Measurements from ENCODE around the gene TRIM13.

The TRIM13 gene

GRCh38 chr13:50017819-50018218 is 21.0 kb downstream of the TRIM13 start:
- Histone ChIP-seq H3K27me3 (replicated peaks; ENCODE audit: insufficient read depth, low read length) (no peaks in the 10 kb centered on the region), H3K9me3 (replicated peaks; ENCODE audit: insufficient read depth, low read length) (no peaks in the 10 kb centered on the region), H3K27ac (ENCODE audit: low read length) (no peak overlapping the region), H3K9me2 (replicated peaks; ENCODE audit: insufficient read depth, low read length) (no peaks in the 10 kb centered on the region), H3K36me3 (replicated peaks; ENCODE audit: insufficient read depth, low read length) (no peaks in the 10 kb centered on the region; the same call in 1 of the 2 replicates), H3F3A (ENCODE audit: insufficient read depth, low read length) (no peaks in the 10 kb centered on the region), H2AFZ (ENCODE audit: low read length) (no peak overlapping the region), H3K4me1 (ENCODE audit: low read length) (no peaks in the 10 kb centered on the region), H3K79me2 (ENCODE audit: low read length) (no peaks in the 10 kb centered on the region), H4K20me1 (ENCODE audit: insufficient read depth, low read length) (no peaks in the 10 kb centered on the region), H3K9ac (ENCODE audit: low read length) (no peak overlapping the region), H3K4me2 (ENCODE audit: low read depth, low read length) (no peak overlapping the region), H3K4me3 (ENCODE audit: low read length) (no peak overlapping the region)
- DNase-seq, result no peak
- TF ChIP-seq CTCF (IDR thresholded peaks at IDR 0.05; ENCODE audit: low read length), result no peak
- no peak for TF ChIP-seq EZH2 (optimal IDR thresholded peaks at IDR 0.05; ENCODE audit: low read depth, low read length)
- TF ChIP-seq EZH2phosphoT487 (IDR thresholded peaks at IDR 0.05; ENCODE audit: low read length), result no peak

- H3K9me2 ChIP-seq (replicated peaks; ENCODE audit: insufficient read depth, low read length), result no peaks in the 10 kb centered on the region
- H3K4me2 ChIP-seq (ENCODE audit: low read depth, low read length), result no peak overlapping the region
- no peak overlapping the region for H2AFZ ChIP-seq (ENCODE audit: low read length)
- no peaks in the 10 kb centered on the region for H4K20me1 ChIP-seq (ENCODE audit: insufficient read depth, low read length)
- no peak overlapping the region for H3K9ac ChIP-seq (ENCODE audit: low read length)
- H3K27me3 ChIP-seq (replicated peaks; ENCODE audit: insufficient read depth, low read length), result no peaks in the 10 kb centered on the region
- peaks cover 12% of the 10 kb centered on the region; the same call in 1 of the 2 replicates for H3F3A ChIP-seq (ENCODE audit: insufficient read depth, low read length)
- no peak overlapping the region for H3K4me3 ChIP-seq (ENCODE audit: low read length)
- H3K4me1 ChIP-seq (ENCODE audit: low read length), result peaks cover 22% of the 10 kb centered on the region; the same call in 1 of the 2 replicates
- no peaks in the 10 kb centered on the region for H3K9me3 ChIP-seq (replicated peaks; ENCODE audit: insufficient read depth, low read length)
- no peaks in the 10 kb centered on the region for H3K79me2 ChIP-seq (ENCODE audit: low read length)
- no peak overlapping the region for H3K27ac ChIP-seq (ENCODE audit: low read length)
- no peaks in the 10 kb centered on the region; the same call in 1 of the 2 replicates for H3K36me3 ChIP-seq (replicated peaks; ENCODE audit: insufficient read depth, low read length)
- TF ChIP-seq EZH2 (optimal IDR thresholded peaks at IDR 0.05; ENCODE audit: low read depth, low read length) (no peak), CTCF (IDR thresholded peaks at IDR 0.05; ENCODE audit: low read length) (no peak), EZH2phosphoT487 (IDR thresholded peaks at IDR 0.05; ENCODE audit: low read length) (no peak)
- DNase-seq, result no peak
Measured at GRCh38 chr13:50025436-50025835, 28.6 kb downstream of the TRIM13 start.

- H3K9ac ChIP-seq (ENCODE audit: low read length), result no peak overlapping the region
- DNase-seq, result peak; percentile 58
- H3F3A ChIP-seq (ENCODE audit: insufficient read depth, low read length), result peaks cover 12% of the 10 kb centered on the region; the same call in 1 of the 2 replicates
- no peaks in the 10 kb centered on the region for H4K20me1 ChIP-seq (ENCODE audit: insufficient read depth, low read length)
- H3K27ac ChIP-seq (ENCODE audit: low read length), result peak overlapping the region; percentile 43; the same call in 1 of the 2 replicates
- H3K27me3 ChIP-seq (replicated peaks; ENCODE audit: insufficient read depth, low read length), result no peaks in the 10 kb centered on the region
- no peak overlapping the region for H3K4me2 ChIP-seq (ENCODE audit: low read depth, low read length)
- H3K9me2 ChIP-seq (replicated peaks; ENCODE audit: insufficient read depth, low read length), result no peaks in the 10 kb centered on the region
- no peaks in the 10 kb centered on the region for H3K9me3 ChIP-seq (replicated peaks; ENCODE audit: insufficient read depth, low read length)
- no peak for TF ChIP-seq EZH2 (optimal IDR thresholded peaks at IDR 0.05; ENCODE audit: low read depth, low read length)
- TF ChIP-seq EZH2phosphoT487 (IDR thresholded peaks at IDR 0.05; ENCODE audit: low read length), result no peak
- TF ChIP-seq CTCF (IDR thresholded peaks at IDR 0.05; ENCODE audit: low read length), result no peak
- no peak overlapping the region for H2AFZ ChIP-seq (ENCODE audit: low read length)
- no peaks in the 10 kb centered on the region; the same call in 1 of the 2 replicates for H3K36me3 ChIP-seq (replicated peaks; ENCODE audit: insufficient read depth, low read length)
- H3K4me1 ChIP-seq (ENCODE audit: low read length), result peaks cover 22% of the 10 kb centered on the region; the same call in 1 of the 2 replicates
- no peaks in the 10 kb centered on the region for H3K79me2 ChIP-seq (ENCODE audit: low read length)
- H3K4me3 ChIP-seq (ENCODE audit: low read length), result no peak overlapping the region
Measured at GRCh38 chr13:50026788-50027473, 30.1 kb downstream of the TRIM13 start.

All from MM.1S (cell line).